HG02642 (cell line): ENCODE data around the gene SPATA45.

Experiments used
- ATAC-seq: cut with Tn5 transposase; IDR thresholded peaks from one replicate; pipeline ENCODE4 v1.9.1; 2021; ENCODE audit warnings: mild to moderate bottlenecking; ENCODE audit not compliant: unreplicated experiment, poor library complexity

Gene SPATA45

DNA sequence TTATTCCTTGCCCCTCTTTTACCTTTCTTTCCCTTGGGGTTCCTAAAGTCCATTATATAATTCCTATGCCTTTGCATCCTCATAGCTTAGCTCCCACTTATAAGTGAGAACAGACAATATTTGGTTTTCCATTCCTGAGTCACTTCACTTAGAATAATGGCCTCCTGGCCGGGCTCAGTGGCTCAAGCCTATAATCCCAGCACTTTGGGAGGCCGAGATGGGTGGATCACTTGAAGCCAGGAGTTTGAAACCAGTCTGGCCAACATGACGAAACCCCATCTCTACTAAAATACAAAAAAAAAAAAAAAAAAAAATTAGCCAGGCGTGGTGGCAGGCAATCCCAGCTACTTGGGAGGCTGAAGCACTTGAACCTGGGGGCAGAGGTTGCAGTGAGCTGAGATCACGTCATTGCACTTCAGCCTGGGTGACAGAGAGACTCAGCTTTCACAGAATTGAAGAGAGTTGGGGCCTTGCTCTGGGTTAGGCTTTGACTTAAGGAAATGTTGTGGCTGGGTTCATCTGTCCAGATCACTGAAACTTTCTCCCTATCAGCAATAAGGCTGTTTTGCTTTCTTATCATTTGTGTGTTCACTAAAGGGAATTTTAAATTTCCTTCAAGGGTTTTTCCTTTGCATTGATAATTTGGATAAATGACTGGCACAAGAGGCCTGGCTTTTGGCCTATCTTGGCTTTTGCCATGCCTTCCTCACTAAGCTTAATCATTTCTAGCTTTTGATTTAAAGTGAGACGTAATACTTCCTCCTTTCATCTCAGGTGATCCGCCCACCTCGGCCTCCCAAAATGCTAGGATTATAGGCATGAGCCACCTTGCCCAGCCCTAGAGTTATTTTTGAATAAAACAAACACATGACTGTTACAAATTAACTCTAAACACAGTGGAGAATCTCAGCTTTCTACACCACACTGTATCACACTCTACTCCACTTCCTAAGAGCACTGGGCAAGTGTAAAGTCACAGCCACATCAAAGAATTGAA lies 13.9 kb downstream of the SPATA45 start:
- ATAC-seq, result peak; percentile 75

DNA sequence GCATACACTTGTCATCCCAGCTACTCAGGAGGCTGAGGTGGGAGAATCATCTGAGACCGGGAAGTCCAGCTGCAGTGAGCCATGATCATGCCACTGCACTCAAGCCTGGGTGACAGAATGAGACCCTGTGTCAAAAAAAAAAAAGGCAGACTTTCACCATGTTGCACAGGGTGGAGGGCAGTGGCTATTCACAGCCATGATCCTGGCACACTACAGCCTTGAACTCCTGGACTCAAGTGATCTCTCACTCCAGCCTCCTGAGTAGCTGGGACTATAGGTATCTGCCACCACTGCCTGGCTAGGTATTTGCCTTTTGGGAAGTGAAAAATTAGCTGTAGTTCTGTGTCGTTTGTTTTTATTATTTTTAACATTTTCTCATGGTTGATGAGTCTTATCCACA lies 19.1 kb downstream of the SPATA45 start:
- ATAC-seq, result no peak

DNA sequence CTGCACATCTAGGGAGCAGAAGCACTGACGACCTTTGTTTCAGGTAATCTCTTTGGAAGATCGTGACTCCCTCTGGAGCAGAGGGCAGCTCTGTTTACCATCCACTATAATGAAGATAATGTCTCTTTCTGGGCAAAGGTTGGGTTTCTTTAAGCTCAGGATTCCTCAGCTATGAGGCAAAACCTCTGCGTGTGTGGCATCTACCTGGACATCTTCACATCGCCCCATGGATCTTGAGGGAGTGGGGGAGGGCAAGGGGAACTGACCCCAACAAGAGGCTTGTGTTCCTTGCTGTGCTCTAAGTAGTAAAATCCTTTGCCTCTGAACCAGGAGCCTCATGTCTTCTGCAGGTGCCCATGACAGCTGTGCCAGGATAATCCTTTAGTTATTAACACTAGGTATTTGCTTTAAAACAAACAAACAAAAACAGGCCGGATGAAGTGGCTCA lies 19.6 kb downstream of the SPATA45 start:
- no peak for ATAC-seq

DNA sequence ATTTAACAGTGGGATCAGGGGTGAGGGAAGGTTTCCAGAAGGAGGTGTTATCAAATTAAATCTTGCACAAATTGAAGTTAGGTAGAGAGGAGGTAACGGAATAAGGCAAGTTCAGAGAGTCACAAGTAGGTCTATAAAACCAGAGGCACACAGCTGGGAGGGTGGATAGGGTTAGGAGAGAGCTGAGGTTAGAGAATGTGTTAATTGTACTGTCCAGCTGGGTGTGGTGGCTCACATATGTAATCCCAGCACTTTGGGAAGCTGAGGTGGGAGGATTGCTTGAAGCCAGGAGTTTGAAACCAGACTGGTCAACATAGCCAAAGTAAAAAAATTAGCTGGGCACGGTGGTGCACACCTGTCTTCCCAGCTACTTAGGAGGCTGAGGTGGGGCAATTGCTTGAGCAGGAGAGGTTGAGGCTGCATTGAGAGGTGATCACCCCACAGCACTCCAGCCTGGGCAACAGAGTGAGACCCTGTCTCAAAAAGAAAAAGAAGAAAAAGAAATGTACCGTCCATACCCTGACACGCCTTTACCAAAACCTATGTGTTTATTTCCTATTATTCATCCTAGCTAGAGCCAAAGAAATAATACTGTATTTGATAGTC lies 20.2 kb downstream of the SPATA45 start:
- no peak for ATAC-seq

DNA sequence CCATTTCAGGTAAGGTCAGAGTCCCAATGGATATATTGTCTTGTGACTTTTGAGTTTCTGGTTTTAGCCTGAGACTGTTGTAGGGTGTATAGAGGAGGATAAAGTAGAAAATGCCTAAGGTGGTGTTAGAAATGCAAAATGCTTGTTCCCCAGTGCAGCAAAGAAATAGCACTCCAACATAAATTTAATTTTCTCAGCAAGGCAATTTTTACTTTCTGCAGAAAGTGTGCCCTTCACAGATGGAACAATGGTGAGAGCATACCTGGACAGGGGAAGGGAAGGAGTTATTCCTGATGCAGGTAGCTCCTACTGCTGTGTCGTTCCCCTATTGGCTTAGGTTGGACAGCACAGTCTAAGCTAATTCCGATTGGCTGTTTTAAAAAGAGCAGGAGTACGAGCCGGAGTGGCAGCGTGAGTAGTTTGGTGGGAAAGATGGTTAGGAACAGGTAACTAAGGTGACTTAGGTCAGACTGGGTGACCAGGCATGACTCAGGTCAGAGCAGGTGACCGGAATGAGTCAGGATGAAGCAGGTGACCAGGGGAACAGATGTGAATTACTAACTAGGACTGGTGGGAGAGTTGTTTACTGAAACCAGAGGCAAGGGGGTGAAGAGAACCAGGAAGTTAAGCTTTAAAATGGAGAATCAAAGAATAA lies 21.5 kb downstream of the SPATA45 start:
- ATAC-seq, result no peak

DNA sequence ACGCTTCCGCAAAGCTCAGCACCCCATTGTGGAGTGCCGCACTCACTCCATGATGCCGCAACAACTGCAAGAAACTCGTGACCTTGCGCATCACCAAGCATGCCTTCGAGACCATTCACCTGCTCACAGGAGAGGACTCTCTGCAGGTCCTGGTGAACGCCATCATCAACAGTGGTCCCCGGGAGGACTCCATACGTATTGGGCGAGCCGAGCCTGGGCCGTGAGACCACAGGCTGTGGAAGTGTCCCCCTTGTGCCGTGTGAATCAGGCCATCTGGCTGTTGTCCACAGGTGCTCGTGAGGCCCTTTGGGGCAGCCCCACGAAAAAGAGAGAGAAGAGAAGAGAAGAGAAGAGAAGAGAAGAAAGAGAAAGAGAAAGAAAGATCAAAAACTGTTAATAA lies 23.2 kb downstream of the SPATA45 start:
- ATAC-seq, result no peak

DNA sequence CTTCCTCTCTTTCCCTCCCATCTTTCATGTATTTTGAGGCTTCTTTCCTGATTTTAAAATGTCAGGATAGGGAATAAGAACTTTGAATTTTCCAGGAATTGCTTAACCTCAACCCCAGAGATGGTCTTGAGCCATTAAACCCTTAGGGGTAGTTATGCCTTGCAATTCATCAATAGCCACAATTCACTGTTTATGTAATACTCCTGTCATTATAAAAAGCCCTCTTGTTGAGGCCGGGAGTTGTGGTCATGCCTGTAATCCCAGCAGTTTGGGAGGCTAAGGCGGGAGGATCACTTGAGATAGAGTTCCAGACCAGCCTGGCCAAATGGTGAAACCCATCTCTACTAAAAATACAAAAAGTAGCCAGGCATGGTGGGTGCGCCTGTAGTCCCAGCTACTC lies 24.5 kb downstream of the SPATA45 start:
- ATAC-seq, result no peak

DNA sequence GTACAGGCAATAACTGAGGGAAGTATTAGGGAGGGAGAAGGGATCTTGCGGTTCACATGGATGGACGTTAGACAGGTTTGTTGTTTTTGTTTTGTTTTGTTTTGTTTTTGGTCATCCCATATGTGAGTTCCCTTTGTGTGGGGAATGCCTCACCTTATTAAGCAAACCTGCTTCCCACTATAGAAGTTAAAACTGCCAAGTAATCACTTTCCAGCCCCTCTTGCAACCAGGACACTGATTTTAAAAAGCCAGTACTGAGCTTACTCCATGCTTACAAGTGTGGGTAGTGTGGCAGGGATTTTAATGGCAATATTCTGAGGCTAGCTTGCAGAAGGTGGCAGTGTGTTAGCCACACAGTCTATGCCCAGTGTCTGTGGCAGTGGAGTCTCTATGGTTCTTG lies 26.5 kb downstream of the SPATA45 start:
- no peak for ATAC-seq

DNA sequence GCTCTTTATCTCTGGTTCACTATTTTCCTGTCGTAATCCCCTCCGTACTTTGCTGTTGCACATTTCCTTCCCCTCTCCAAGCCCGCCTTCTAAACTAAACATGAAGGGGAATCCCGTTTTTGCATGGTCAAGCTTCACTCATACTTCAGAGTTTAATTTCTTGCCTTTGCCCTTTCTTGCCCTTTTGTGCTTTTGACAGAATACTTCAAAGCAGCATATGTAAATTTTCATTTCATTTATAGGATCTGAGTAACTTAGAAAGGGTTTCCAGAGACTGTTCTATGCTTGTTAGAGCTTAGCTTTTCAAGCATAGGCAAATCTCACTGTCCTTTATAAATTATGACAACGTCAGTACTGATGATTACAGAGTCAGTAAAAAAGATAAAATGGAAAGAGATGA lies 27.7 kb downstream of the SPATA45 start:
- peak; percentile 70 for ATAC-seq

DNA sequence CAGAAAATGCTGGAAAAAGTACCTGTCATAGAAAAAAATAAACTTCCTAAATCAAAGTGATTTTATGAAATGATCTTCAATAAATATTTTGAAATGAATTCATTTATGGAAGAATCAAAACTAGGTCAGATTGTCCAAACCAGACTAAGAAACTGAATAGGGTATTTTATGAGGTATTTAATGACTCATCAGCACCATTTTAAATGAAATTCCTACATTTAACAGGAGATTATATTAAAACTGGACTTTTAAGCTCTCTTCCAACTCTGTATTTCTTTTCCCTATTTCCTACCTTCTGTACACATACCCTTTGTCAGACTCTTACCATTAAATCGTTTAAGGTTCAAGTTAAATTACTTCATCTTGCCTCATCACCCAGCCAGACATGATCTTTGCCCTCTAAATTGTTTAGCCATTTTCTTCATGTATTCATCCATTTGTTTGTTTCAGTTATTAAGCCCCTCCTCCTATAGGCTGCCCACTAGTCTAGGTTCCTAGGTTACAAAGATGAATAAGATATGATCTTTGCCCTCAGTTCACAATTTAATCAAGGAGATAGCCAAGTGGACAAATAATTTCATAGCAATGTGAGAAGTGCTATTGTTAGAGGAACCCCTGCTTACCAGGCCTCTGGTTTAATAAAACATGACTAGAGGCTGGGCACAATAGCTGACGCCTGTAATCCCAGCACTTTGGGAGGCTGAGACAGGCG lies 30.7 kb downstream of the SPATA45 start:
- no peak for ATAC-seq

DNA sequence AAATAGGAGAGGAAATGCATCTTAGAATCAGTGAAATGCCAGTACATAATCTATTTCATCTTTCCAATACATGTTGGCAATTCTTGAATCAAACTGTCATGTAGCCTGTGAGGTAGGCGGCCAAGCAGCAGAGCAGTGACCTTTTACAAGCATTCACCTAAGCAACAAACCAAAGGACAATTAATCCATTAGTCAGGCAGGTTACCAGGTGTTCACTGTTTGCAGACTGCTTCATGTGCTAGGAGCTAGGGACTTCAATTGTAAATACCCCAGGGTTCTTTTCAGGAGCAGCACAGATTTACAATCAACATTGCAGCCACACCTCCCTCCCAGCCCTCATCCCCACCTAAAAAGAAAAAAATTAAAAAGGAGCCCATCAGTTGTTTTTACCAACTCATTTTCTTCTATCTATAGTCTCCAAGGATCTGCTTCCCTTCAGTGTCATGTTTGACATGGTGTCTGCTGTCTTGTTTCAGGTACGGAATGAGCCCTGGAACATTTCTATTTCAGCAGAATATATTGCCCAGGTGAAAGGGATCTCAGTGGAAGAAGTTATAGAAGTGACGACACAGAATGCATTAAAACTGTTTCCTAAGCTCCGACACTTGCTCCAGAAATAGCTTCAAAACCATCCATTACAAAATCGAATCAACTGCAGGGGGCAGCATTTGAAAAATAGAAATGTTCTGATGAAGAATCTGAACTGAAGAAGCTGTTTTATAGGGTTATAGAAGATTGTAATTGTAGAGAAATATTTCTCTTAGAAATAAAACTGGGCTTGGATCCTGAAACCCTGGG lies 32.7 kb downstream of the SPATA45 start:
- ATAC-seq, result no peak

DNA sequence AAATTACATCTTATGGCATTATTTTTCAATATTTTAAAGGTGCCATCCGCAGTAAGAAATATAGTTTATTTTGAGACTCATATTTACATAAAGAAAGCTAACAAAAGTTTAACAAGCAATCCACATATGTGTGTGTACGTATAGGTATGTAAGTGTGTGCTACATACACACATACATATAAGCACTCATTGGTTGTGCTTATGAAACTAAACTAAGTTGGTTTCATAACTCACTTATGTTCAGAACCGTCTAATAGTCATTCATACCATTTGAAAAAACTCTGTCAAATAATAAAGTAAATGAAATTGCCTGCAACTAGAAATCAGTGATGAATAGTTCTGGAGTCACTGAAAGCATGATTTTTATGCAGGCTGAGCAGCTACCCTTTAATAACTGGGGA lies 41.7 kb downstream of the SPATA45 start:
- ATAC-seq, result no peak

DNA sequence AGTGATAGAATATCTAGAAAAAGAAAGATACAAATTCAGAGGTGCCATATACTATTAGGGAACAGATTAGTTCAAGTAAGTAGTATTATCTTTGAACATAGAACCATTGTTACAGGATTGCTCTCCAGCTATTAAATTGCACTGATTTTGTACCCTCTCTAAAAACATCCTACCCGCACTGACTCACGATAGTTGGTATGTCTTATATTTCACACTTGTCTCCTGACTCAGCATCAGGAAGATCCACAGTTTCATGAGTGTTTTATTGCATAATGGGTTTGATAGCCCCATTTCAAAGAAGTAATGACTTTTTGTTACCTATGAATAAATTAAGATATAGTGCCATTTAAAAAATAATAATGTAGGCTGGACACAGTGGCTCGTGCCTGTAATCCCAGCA lies 49.8 kb downstream of the SPATA45 start:
- ATAC-seq, result no peak

DNA sequence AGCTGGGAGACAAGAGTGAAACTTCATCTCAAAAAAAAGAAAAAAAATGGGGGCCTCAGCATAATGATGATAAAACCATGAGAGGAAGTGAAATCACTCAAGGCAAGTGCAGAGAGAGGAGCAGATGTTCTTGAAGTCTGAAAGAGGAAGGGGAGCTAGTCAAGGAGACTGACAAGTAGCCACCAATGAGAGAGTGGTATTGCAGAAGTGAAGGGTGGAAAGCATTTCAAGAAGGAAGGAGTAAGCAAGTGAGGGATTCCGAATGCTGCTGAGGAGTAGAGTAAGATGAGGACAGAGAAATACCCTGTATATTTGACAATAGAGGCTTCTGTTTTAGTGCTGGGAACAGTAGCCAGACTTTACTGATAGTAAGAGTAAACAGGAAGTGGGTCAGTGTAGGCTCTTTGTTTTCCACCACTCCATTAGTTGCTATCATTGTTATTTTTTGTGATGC lies 52.9 kb downstream of the SPATA45 start:
- peak; percentile 71 for ATAC-seq

DNA sequence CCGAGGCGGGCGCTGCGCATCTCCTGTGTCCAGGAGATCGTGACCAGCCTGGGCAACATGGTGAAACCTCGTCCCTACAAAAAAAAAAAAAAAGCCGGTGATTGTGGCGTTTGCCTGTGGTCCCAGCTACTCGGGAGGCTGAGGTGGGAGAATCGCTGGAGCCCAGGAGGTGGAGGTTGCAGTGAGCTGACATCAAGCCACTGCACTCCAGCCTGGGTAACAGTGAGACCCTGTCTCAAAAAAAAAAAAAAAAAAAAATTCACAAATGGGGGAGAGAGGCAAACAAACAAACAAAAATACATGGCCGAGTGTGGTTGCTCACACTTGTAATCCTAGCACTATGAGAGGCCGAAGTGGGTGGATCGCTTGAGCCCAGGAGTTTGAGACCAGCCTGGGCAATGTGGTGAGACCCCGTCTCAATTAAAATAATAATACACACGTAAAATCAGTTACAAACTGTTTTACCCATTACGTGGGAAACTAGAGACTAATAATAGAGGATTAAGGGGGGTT lies 55.0 kb downstream of the SPATA45 start:
- ATAC-seq, result no peak

DNA sequence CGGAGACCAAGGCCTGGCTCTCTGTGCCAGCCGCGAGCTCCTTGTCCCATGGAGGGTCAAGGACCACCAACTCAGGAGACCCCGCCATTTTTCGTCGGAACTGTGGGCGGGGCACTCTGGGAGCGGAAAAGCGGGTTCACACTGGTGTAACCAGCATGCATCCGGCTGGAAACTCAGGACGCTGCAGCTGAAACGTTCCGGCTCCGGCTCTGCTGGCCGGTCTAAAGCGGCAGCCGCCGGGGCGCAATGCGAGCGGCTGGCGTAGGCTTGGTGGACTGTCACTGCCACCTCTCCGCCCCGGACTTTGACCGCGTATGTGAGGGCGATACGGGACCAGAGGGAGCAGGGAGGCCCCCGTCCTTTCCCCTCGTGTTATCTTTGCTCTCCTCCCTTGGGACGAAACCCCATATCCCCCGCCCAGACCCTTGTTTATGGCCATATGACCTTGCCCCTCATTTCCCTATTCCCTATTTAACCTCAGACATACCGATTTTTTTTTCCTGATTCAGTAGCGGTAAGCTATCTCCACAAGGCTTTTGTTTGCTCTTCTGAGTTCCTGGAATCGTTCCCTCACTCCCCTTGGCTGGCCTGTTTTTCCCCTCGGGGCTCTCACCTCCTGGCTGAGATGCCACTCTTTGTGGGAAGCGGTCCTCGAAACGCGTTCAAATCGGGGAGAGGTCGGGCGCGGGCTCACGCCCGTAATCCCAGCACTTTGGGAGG lies 55.6 kb downstream of the SPATA45 start, which contains the start of the genes NSL1 and TATDN3:
NSL1 (minus strand) TSS at position 102 of the 720 bp plus-strand sequence; CDS start at position 88, 14 bp downstream.
TATDN3 (plus strand) TSS at position 219 of the 720 bp plus-strand sequence; CDS start at position 247, 28 bp downstream.
- ATAC-seq, result peak; percentile 80

DNA sequence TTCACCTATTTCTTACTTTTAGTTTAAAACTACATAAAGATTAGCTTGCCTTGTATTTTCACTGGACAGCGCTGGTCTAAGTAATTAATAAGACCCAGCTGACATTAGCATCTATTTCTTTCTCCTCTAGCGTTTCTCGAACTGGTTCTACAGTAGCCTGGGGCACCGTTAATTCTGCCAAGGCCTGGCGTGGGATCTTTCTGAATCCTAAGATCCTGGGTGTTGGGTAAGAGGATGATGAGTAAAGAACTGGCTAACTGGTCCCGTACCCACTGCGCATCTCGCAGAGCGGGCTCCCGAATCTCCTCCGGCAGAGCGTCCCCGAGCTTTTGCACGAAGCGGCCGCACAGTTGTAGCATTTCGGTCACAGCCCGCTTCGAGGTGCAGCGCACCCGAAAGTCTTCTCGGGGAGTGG lies 56.2 kb downstream of the SPATA45 start:
- ATAC-seq, result peak; percentile 35

DNA sequence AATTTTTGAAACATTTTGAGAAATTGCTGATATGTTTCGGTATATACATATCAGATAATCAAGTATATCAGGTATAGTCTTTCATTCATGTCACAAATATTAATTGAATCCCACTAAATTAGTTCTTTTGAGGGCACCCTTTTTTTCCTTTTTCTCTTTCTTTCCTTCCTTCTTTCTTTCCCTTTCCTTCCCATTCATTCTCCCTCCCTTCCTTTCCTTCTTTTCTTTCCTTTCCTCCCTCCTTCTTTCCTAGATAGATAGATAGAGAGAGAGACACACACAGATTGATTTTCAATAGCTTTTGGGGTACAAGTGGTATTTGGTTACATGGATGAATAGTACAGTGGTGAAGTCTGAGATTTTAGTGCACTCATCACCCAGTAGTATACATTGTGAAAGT lies 61.6 kb downstream of the SPATA45 start:
- ATAC-seq, result no peak
